CD4-positive, alpha-beta T cell treated with Interleukin-15 for 1 hour (primary cell): Measurements from ENCODE around the gene TM4SF20.

Experiments used
- DNase-seq: peaks from one replicate; pipeline ENCODE4 v3.0.0-alpha.2; 2020

The TM4SF20 gene

GRCh38 chr2:227317834-227318233, 61.3 kb downstream of the TM4SF20 start:
- DNase-seq: no peak

GRCh38 chr2:227313310-227313709, 65.8 kb downstream of the TM4SF20 start:
- no peak for DNase-seq

GRCh38 chr2:227312579-227312978, 66.5 kb downstream of the TM4SF20 start:
- no peak for DNase-seq
